Measurements from ENCODE around the gene EEF1AKMT3.

Gene EEF1AKMT3

DNA sequence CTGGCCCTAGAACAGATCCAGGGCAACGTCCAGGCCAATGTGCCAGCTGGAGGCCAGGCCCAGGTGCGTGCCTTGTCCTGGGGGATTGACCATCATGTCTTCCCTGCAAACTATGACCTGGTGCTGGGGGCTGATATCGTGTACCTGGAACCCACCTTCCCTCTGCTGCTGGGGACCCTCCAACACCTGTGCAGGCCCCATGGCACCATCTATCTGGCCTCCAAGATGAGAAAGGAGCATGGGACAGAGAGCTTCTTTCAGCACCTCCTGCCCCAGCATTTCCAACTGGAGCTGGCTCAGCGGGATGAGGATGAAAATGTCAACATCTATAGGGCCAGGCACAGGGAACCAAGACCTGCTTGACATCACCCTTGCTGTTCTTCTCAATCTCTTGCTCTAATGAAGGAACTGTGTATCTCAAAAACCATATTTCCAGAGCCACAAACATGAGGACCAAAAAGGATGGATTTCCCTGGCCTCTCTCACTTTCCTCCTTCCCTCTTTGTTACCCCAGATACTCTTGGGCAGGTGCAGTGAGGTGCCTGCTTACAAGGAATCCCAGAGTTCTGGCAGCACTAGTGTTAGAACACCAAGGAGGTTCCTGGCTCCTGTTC lies 8.0 kb downstream of the EEF1AKMT3 start:
- H3K79me2 ChIP-seq (ENCODE audit: insufficient read depth, low read length) = peaks cover 22% of the 10 kb centered on the region
- H3K36me3 ChIP-seq (ENCODE audit: insufficient read depth, low read length) = peaks cover 19% of the 10 kb centered on the region
- no peak overlapping the region for H3K9ac ChIP-seq (ENCODE audit: low read depth, low read length)
- TF ChIP-seq, protein P1, sequence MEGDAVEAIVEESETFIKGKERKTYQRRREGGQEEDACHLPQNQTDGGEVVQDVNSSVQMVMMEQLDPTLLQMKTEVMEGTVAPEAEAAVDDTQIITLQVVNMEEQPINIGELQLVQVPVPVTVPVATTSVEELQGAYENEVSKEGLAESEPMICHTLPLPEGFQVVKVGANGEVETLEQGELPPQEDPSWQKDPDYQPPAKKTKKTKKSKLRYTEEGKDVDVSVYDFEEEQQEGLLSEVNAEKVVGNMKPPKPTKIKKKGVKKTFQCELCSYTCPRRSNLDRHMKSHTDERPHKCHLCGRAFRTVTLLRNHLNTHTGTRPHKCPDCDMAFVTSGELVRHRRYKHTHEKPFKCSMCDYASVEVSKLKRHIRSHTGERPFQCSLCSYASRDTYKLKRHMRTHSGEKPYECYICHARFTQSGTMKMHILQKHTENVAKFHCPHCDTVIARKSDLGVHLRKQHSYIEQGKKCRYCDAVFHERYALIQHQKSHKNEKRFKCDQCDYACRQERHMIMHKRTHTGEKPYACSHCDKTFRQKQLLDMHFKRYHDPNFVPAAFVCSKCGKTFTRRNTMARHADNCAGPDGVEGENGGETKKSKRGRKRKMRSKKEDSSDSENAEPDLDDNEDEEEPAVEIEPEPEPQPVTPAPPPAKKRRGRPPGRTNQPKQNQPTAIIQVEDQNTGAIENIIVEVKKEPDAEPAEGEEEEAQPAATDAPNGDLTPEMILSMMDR (IDR thresholded peaks at IDR 0.05; ENCODE audit: borderline replicate concordance, extremely low read depth, low read length, poor library complexity, severe bottlenecking) = no peak
- TF ChIP-seq EZH2 (IDR thresholded peaks at IDR 0.05; ENCODE audit: borderline replicate concordance, low read depth, low read length, severe bottlenecking) = no peak
- H3K27me3 ChIP-seq (ENCODE audit: insufficient read depth, low read length, poor library complexity) = no peaks in the 10 kb centered on the region
- DNase-seq (no peak), ATAC-seq (ENCODE audit: insufficient read depth, low read depth) (no peak)
- H3K9me3 ChIP-seq (ENCODE audit: insufficient read depth, low read length, severe bottlenecking) = no peaks in the 10 kb centered on the region
- peaks cover 35% of the 10 kb centered on the region for H3K4me1 ChIP-seq (ENCODE audit: insufficient read depth, low read length)
- H3K27ac ChIP-seq (ENCODE audit: low read length) = no peak overlapping the region
- no peak overlapping the region for H3K4me3 ChIP-seq (ENCODE audit: low read depth in 1 of 2, low read length in 2 of 2)
- no peaks in the 10 kb centered on the region; the same call in 1 of the 2 replicates for H4K20me1 ChIP-seq (ENCODE audit: insufficient read depth, low read length)
- no peak overlapping the region for H3K4me2 ChIP-seq (ENCODE audit: insufficient read depth, low read length)
- no peak overlapping the region for H2AFZ ChIP-seq (ENCODE audit: low read depth, low read length)

DNA sequence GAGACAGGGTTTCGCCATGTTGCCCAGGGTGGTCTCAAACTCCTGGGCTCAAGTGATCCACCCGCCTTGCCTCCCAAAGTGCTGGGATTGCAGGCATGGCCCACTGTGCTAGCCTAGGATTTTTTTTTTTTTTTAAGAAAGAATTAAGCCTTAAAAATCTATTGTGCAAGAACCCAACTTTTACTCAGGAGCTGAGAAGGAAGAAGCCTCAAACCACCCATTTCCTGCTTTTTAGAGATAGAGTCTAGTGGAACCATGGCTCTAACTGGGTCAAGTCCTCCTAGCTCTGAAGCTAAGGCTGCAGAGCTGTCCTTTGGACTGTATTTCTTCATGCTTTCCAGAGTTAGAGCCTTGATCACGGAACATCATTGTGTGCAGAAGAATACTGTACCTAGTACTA lies 8.8 kb downstream of the EEF1AKMT3 start:
- Histone ChIP-seq H2AFZ (ENCODE audit: low read depth, low read length) (no peak overlapping the region), H3K4me1 (ENCODE audit: insufficient read depth, low read length) (peaks cover 35% of the 10 kb centered on the region), H3K36me3 (ENCODE audit: insufficient read depth, low read length) (peaks cover 27% of the 10 kb centered on the region), H3K4me2 (ENCODE audit: insufficient read depth, low read length) (no peak overlapping the region), H3K9me3 (ENCODE audit: insufficient read depth, low read length, severe bottlenecking) (no peaks in the 10 kb centered on the region), H3K9ac (ENCODE audit: low read depth, low read length) (no peak overlapping the region), H4K20me1 (ENCODE audit: insufficient read depth, low read length) (no peaks in the 10 kb centered on the region; the same call in 1 of the 2 replicates), H3K4me3 (ENCODE audit: low read depth in 1 of 2, low read length in 2 of 2) (no peak overlapping the region), H3K27ac (ENCODE audit: low read length) (no peak overlapping the region), H3K27me3 (ENCODE audit: insufficient read depth, low read length, poor library complexity) (no peaks in the 10 kb centered on the region), H3K79me2 (ENCODE audit: insufficient read depth, low read length) (peaks cover 22% of the 10 kb centered on the region)
- ATAC-seq (ENCODE audit: insufficient read depth, low read depth) = no peak
- TF ChIP-seq EZH2 (IDR thresholded peaks at IDR 0.05; ENCODE audit: borderline replicate concordance, low read depth, low read length, severe bottlenecking) = no peak
- TF ChIP-seq, protein P1 (IDR thresholded peaks at IDR 0.05; ENCODE audit: borderline replicate concordance, extremely low read depth, low read length, poor library complexity, severe bottlenecking) = no peak
- DNase-seq = no peak

DNA sequence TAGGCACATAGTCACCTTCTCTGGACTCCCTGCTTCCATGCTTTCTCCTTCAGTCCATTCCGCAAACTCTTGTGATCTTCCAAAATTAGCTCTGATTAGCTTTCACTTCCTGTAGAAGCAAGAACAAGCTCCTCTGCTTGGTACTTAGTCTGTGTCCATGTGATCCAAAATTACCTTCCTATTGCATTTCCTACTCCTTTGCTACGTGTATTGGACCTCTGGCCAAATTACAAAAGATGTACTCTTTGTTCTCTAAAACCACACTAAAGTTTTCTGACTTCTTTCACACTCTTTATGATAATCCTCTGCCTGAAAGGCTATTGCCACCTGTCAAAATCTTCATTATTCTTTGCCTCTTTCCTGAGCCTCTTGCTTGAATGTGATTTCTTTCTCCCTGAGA lies 9.4 kb downstream of the EEF1AKMT3 start:
- no peaks in the 10 kb centered on the region for H3K27me3 ChIP-seq (ENCODE audit: insufficient read depth, low read length, poor library complexity)
- H3K4me2 ChIP-seq (ENCODE audit: insufficient read depth, low read length) = peak overlapping the region; percentile 72; the same call in 1 of the 2 replicates
- H3K4me3 ChIP-seq (ENCODE audit: low read depth in 1 of 2, low read length in 2 of 2) = no peak overlapping the region
- no peak for TF ChIP-seq EZH2 (IDR thresholded peaks at IDR 0.05; ENCODE audit: borderline replicate concordance, low read depth, low read length, severe bottlenecking)
- TF ChIP-seq, protein P1 (IDR thresholded peaks at IDR 0.05; ENCODE audit: borderline replicate concordance, extremely low read depth, low read length, poor library complexity, severe bottlenecking) = no peak
- H4K20me1 ChIP-seq (ENCODE audit: insufficient read depth, low read length) = no peaks in the 10 kb centered on the region; the same call in 1 of the 2 replicates
- no peak for DNase-seq
- peak overlapping the region; percentile 55 for H2AFZ ChIP-seq (ENCODE audit: low read depth, low read length)
- H3K9ac ChIP-seq (ENCODE audit: low read depth, low read length) = 0 out of 2 replicates have a peak overlapping the region, but pooled peaks have one; percentile 74
- ATAC-seq (ENCODE audit: insufficient read depth, low read depth) = no peak
- H3K9me3 ChIP-seq (ENCODE audit: insufficient read depth, low read length, severe bottlenecking) = no peaks in the 10 kb centered on the region
- peaks cover 35% of the 10 kb centered on the region for H3K4me1 ChIP-seq (ENCODE audit: insufficient read depth, low read length)
- H3K36me3 ChIP-seq (ENCODE audit: insufficient read depth, low read length) = peaks cover 33% of the 10 kb centered on the region
- H3K79me2 ChIP-seq (ENCODE audit: insufficient read depth, low read length) = peaks cover 22% of the 10 kb centered on the region
- peak overlapping the region; percentile 55; the same call in 1 of the 2 replicates for H3K27ac ChIP-seq (ENCODE audit: low read length)

All from DND-41 (cell line).